Endodermal cell (in vitro differentiated cells): ENCODE results near the gene SPNS3. TPM values are rescaled to one million over a fixed set of nuclear protein-coding genes. Genes with fewer than 3 reads are reported as not detected.

Experiments used
- DNase-seq: peaks from one replicate; pipeline ENCODE4 v3.0.0-alpha.2; 2017
- H3K27ac ChIP-seq: 2 replicates; pipeline ENCODE4 v1.5.1; 2013; ENCODE audit warnings: mild to moderate bottlenecking, low read depth, low read length, moderate library complexity
- H3K27me3 ChIP-seq: 2 replicates; pipeline ENCODE4 v1.6.1; 2013; ENCODE audit warnings: mild to moderate bottlenecking, low read length, moderate library complexity; ENCODE audit not compliant: insufficient read depth, control insufficient read depth, poor library complexity, severe bottlenecking
- H3K36me3 ChIP-seq: 2 replicates; pipeline ENCODE4 v1.7.0; 2013; ENCODE audit warnings: mild to moderate bottlenecking, low read length, moderate library complexity; ENCODE audit not compliant: control insufficient read depth, insufficient read depth
- H3K4me1 ChIP-seq: one replicate; pipeline ENCODE4 v1.7.0; 2013; ENCODE audit warnings: low read length; ENCODE audit not compliant: control insufficient read depth, insufficient read depth
- H3K4me3 ChIP-seq: 2 replicates; pipeline ENCODE4 v1.5.1; 2013; ENCODE audit warnings: mild to moderate bottlenecking, low read length, moderate library complexity
- H3K9ac ChIP-seq: 2 replicates; pipeline ENCODE4 v1.6.1; 2013; ENCODE audit warnings: mild to moderate bottlenecking, low read length, moderate library complexity; ENCODE audit not compliant: poor library complexity, severe bottlenecking; ENCODE audit errors: extremely low read depth
- H3K9me3 ChIP-seq: 2 replicates; pipeline ENCODE4 v1.6.1; 2013; ENCODE audit warnings: mild to moderate bottlenecking, low read length, moderate library complexity; ENCODE audit not compliant: control insufficient read depth
- H3K27ac Mint-ChIP-seq: 2 replicates; pipeline ENCODE4 v1.8.0; 2020; ENCODE audit warnings: mixed read lengths
- H3K27me3 Mint-ChIP-seq: 2 replicates; pipeline ENCODE4 v1.8.0; 2021; ENCODE audit warnings: mild to moderate bottlenecking, mixed read lengths; ENCODE audit not compliant: insufficient read depth
- H3K36me3 Mint-ChIP-seq: 2 replicates; pipeline ENCODE4 v1.8.0; 2020; ENCODE audit warnings: low read depth, mixed read lengths
- H3K4me1 Mint-ChIP-seq: 2 replicates; pipeline ENCODE4 v1.8.0; 2020; ENCODE audit warnings: mixed read lengths
- H3K4me3 Mint-ChIP-seq: 2 replicates; pipeline ENCODE4 v1.8.0; 2020; ENCODE audit warnings: mild to moderate bottlenecking, moderate library complexity, mixed read lengths
- H3K9me3 Mint-ChIP-seq: 2 replicates; pipeline ENCODE4 v1.8.0; 2020; ENCODE audit warnings: mild to moderate bottlenecking, mixed read lengths
- CTCF ChIP-seq: fragments of 200-600 bp; sonication (generic); conservative IDR thresholded peaks from 2 replicates; pipeline ENCODE4 v1.5.0; 2021; ENCODE audit warnings: antibody characterized with exemption, mild to moderate bottlenecking
- WGBS, 2 experiments: methylation state at CpG; one replicate each; pipeline versions ENCODE4 v1.1.5 to v1.1.7; 2013; ENCODE audit warnings: missing lambda C conversion rate in 2 of 2, mixed read lengths in 1 of 2; ENCODE audit not compliant: insufficient coverage in 1 of 2, insufficient read length in 1 of 2; 5-methylcytosine and 5-hydroxymethylcytosine counted together
- total RNA-seq, 2 donors: library from RNA; stranded (reverse); fragmentation: NEBNext Ultra II Directional in 1 of 2; extraction: Animal tissue kit (Norgen Biotek cat#: 25700) in 1 of 2; gene quantifications; 2 replicates in 1 of 2; 3 replicates in 1 of 2; pipeline ENCODE4 v1.2.1, GENCODE V29; 2021

SPNS3 gene
- total RNA-seq, 2 donors from 2014 or later: not detected

GRCh38 chr17:4476017-4476416, 42.3 kb downstream of the SPNS3 start:
- Histone ChIP-seq H3K36me3 (no peaks in the 10 kb centered on the region), H3K9ac (no peak overlapping the region), H3K27ac (no peak overlapping the region), H3K4me1 (no peaks in the 10 kb centered on the region), H3K4me3 (no peak overlapping the region), H3K9me3 (no peaks in the 10 kb centered on the region), H3K27me3 (no peaks in the 10 kb centered on the region)
- H3K4me3 Mint-ChIP-seq: no peak overlapping the region
- no peak overlapping the region for H3K27ac Mint-ChIP-seq
- H3K9me3 Mint-ChIP-seq: no peaks in the 10 kb centered on the region
- TF ChIP-seq CTCF: no peak
- whole genome bisulfite sequencing, 2 experiments: 93 to 94% methylated on average over 9 to 14 of the region's 14 CpGs
- H3K36me3 Mint-ChIP-seq: no peaks in the 10 kb centered on the region
- H3K27me3 Mint-ChIP-seq: no peaks in the 10 kb centered on the region
- no peaks in the 10 kb centered on the region for H3K4me1 Mint-ChIP-seq
- DNase-seq: no peak

DNA sequence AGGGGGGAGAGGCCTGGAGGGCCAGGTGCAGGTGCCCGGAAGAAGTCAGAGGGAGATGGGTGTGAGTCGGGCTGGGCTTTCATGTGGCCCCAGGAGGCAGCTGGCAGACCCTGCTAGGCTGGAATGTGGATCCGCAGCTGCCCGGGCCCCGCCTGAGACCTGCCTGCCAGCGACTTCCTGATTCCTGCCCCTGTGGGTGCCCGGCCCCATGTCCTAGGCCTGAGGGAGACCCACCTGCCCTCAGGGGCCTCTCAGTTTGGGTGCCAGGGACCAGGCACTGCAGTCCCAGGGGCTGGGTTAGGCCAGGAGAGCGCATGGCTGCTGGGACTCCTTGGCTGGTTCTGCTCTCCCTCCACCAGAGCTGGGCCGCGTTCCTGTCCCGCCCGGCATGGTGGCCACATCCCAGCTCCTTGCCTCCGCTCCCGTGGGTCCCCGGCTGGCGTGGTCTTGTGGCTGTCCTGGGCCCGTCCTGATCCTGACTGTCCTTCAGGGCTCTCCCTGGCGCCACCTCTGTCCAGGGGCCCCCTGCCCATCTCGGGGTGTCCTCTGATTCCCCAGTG, 42.9 kb downstream of the SPNS3 start:
- H3K4me1 Mint-ChIP-seq: no peaks in the 10 kb centered on the region
- no peaks in the 10 kb centered on the region for H3K27me3 Mint-ChIP-seq
- no peaks in the 10 kb centered on the region for H3K9me3 ChIP-seq
- no peaks in the 10 kb centered on the region for H3K36me3 ChIP-seq
- no peak overlapping the region for H3K4me3 ChIP-seq
- no peak for TF ChIP-seq CTCF
- H3K4me1 ChIP-seq: no peaks in the 10 kb centered on the region
- H3K9ac ChIP-seq: no peak overlapping the region
- no peak overlapping the region for H3K27ac Mint-ChIP-seq
- 90 to 98% methylated on average over 9 to 19 of the region's 19 CpGs for WGBS, 2 experiments
- H3K27ac ChIP-seq: no peak overlapping the region
- H3K4me3 Mint-ChIP-seq: no peak overlapping the region
- H3K36me3 Mint-ChIP-seq: no peaks in the 10 kb centered on the region
- no peaks in the 10 kb centered on the region for H3K27me3 ChIP-seq
- no peaks in the 10 kb centered on the region for H3K9me3 Mint-ChIP-seq
- no peak for DNase-seq

GRCh38 chr17:4477255-4477791, 43.6 kb downstream of the SPNS3 start:
- H3K9me3 Mint-ChIP-seq: no peaks in the 10 kb centered on the region
- no peak overlapping the region for H3K4me3 ChIP-seq
- no peaks in the 10 kb centered on the region for H3K27me3 ChIP-seq
- no peaks in the 10 kb centered on the region for H3K9me3 ChIP-seq
- no peaks in the 10 kb centered on the region for H3K4me1 ChIP-seq
- no peaks in the 10 kb centered on the region for H3K27me3 Mint-ChIP-seq
- H3K36me3 ChIP-seq: no peaks in the 10 kb centered on the region
- H3K4me1 Mint-ChIP-seq: no peaks in the 10 kb centered on the region
- H3K27ac ChIP-seq: no peak overlapping the region
- no peak for TF ChIP-seq CTCF
- no peaks in the 10 kb centered on the region for H3K36me3 Mint-ChIP-seq
- no peak overlapping the region for H3K9ac ChIP-seq
- WGBS, 2 experiments: 84 to 100% methylated on average over 1 to 10 of the region's 10 CpGs
- H3K27ac Mint-ChIP-seq: no peak overlapping the region
- H3K4me3 Mint-ChIP-seq: no peak overlapping the region
- DNase-seq: no peak
